ENCODE data around the gene PPAN. TPM values are rescaled to one million over a fixed set of nuclear protein-coding genes. Genes with fewer than 3 reads are reported as not detected.

PPAN gene
- total RNA-seq, 1 donor from 2014 or later: 46.2 TPM

DNA sequence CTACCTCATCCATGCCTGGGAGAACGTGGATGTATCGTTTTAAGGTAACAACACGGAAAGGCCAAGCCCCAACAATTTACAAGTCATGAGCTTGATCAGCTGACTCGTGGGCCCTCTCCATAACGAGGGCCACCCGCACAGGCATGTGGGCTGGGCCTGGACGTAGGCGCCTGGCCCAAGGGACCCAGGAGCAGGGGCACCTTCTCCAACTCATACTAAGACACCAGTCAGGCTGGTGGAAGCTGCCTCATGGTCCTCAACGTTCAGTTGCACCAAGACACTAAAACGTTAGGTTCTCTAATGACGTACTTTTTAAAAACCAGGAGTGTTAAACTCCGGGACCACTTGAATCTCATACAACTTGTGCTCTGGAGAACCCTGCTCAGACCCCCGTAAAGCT, 35.3 kb downstream of the PPAN start:
- no peak for DNase-seq (ENCODE audit: low read depth)

DNA sequence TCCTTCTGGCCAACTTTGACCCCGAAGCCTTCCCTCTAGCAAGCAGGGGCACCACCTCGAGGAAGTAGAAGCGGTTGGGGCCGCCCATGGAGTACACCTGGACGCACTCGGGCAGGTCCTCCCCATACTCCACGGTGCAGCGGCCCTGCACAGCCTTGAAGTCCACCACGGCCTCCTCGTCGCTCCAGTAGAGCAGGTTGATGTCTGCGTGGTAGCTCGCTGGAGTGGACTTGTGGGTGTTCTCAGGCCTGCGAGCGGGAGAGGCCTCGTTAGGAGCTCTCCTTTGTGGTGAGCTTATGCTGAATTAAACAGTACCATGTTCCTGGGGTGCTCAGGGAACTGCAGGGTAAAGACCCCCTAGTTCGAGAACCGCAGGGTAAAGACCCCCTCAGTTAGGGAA, 35.8 kb downstream of the PPAN start:
- DNase-seq (ENCODE audit: low read depth): no peak

DNA sequence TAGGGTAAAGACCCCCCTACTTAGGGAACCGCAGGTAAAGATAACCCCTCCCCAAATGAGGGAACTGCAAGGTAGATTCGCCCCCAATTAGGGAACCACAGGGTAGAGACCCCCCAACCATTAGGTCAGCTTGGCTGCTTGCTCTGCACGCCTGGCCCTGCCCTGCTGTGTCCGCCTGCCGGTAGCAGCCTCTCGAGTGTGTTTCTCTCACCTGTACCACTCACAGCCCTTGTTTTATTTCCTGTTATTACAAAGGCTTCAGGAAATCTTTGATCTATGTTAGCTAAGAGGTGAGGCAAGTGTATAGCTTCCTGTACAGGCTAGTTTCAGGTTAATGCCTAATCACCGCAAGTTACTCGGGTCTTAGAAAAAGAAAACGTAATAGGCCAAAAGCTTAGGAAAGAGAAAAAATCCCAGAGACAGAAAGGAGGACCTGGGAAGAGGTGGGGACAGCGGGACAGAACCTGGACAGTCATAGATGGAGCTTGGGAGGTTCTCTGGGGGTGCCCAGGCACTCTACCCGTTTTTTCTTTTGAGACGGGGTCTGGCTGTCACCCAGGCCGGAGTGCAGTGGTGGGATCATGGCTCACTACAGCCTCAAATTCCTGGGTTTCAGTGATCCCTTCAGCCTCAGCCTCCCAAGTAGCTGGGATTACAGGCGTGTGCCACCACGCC, 36.7 kb downstream of the PPAN start:
- no peak for DNase-seq (ENCODE audit: low read depth)

- DNase-seq (ENCODE audit: low read depth): no peak
Observed at GRCh38 chr19:10143681-10144080, 37.5 kb downstream of the PPAN start.

DNA sequence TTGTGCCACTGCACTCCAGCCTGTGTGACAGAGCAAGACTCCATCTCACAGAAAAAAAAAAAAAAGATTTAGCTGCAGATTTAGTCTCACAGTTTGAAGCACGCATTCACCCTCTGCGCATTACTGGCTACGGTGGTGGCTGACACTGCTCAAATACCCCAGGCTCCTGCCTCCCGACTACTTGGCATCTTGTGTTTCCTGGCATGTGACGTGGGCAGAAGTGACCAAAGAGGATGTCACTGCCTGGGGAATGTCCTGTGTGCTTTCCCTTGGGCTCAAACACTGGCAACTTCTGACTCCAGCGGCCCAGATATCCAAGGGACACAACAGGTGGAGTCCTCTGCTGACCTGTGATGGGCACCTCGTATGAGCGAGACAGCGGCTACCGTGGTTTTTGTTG, 38.2 kb downstream of the PPAN start:
- DNase-seq (ENCODE audit: low read depth): no peak

- no peak for DNase-seq (ENCODE audit: low read depth)
Observed at GRCh38 chr19:10145031-10145430, 38.9 kb downstream of the PPAN start.

GRCh38 chr19:10146142-10146541, 40.0 kb downstream of the PPAN start:
- DNase-seq (ENCODE audit: low read depth): no peak

- no peak for DNase-seq (ENCODE audit: low read depth)
Observed at GRCh38 chr19:10149427-10149826, 43.3 kb downstream of the PPAN start.

DNA sequence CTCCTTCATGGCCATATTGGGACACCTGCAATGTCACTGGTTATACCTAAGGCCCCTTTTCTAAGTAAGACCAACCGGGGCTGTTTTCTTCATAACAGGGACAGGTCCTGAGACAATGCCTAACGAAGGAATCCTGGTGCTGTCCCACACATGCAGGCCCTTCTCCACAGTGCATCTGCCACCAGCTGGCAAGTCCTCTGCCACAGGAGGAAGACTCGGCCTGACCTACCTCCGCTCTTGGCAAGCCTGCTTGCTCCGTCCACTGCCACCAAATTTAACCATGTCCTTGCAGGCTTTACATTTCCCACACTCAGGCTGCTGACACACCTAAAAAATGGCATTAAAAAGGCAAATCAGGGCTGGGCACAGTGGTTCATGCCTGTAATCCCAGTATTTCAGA, 45.4 kb downstream of the PPAN start:
- DNase-seq (ENCODE audit: low read depth): no peak

DNA sequence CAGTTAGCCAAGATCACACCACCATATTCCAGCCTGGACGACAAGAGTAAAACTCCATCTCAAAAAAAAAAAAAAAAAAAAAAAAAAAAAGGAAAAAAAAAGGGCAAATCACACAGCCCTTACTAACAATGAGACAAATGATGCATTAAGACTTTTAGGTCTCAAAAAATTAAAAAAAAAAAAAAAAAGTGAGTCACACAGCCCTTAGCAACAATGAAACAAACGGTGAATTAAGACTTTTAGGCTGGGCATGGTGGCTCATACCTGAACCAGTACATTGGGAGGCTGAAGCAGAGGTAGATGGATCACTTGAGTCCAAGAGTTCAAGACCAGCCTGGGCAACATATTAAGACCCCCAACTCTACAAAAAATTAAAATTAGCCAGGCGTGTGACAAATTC, 45.9 kb downstream of the PPAN start:
- no peak for DNase-seq (ENCODE audit: low read depth)

GRCh38 chr19:10155839-10156238, 49.7 kb downstream of the PPAN start:
- no peak for DNase-seq (ENCODE audit: low read depth)

- no peak for DNase-seq (ENCODE audit: low read depth)
Observed at GRCh38 chr19:10158071-10158470, 51.9 kb downstream of the PPAN start.

DNA sequence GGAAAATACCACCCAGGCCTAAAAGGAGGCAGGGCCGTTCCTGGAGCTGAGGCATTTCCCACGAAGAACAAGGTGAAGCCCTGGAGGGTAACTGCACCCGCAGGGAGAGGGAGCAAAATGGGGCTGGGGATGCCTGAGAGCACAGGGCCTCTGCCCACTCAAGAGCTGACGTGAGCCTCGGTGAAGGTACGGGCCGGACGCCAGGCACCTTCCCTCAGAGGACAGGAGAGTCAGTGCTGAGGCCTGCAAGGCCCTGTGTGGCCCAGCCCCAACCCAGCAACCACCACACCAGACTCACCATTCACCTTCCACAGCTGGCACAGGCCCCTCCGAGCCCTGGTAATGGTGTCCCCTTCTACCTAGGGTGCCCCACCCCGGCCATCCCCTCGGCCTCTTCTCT, 52.3 kb downstream of the PPAN start:
- DNase-seq (ENCODE audit: low read depth): no peak

- DNase-seq (ENCODE audit: low read depth): no peak
Observed at GRCh38 chr19:10159610-10160009, 53.4 kb downstream of the PPAN start.

Other genes with a start within 250 kb of the PPAN start
- gene OLFM2, start 169.8 kb upstream of the PPAN start, total RNA-seq: 0.87 and 4.9 TPM in 2 replicates
- not detected in 2 replicates for gene COL5A3, start 95.9 kb upstream of the PPAN start, total RNA-seq
- gene RDH8, start 92.9 kb upstream of the PPAN start, total RNA-seq: not detected in 2 replicates
- gene SHFL, start 20.0 kb upstream of the PPAN start, total RNA-seq: 22.1 and 24.1 TPM in 2 replicates
- under 0.01 and 0.35 TPM in 2 replicates for gene ANGPTL6, start 3.7 kb upstream of the PPAN start, total RNA-seq
- gene P2RY11, start 5.3 kb downstream of the PPAN start, total RNA-seq: 10.2 TPM in 1 of 2 replicates, not detected in the other
- gene EIF3G, start 13.5 kb downstream of the PPAN start, total RNA-seq: 309 and 416 TPM in 2 replicates
- gene DNMT1, start 88.6 kb downstream of the PPAN start, total RNA-seq: 37.4 and 38.0 TPM in 2 replicates
- 3.0 and 3.3 TPM in 2 replicates for gene S1PR2, start 125.0 kb downstream of the PPAN start, total RNA-seq
- 23.1 and 29.5 TPM in 2 replicates for gene MRPL4, start 145.9 kb downstream of the PPAN start, total RNA-seq
- gene ICAM1, start 164.8 kb downstream of the PPAN start, total RNA-seq: 38.4 and 130 TPM in 2 replicates
- gene ICAM4, start 180.6 kb downstream of the PPAN start, total RNA-seq: 0.35 and 0.69 TPM in 2 replicates
- gene ICAM5, start 183.6 kb downstream of the PPAN start, total RNA-seq: 0.40 and 1.6 TPM in 2 replicates
- gene ZGLP1, start 203.5 kb downstream of the PPAN start, total RNA-seq: 0.17 and 0.70 TPM in 2 replicates
- 22.2 and 47.1 TPM in 2 replicates for gene FDX2, start 209.7 kb downstream of the PPAN start, total RNA-seq
- 8.0 and 33.1 TPM in 2 replicates for gene RAVER1, start 227.2 kb downstream of the PPAN start, total RNA-seq
- gene ICAM3, start 233.3 kb downstream of the PPAN start, total RNA-seq: 2.8 and 7.6 TPM in 2 replicates

Data from renal cortical epithelial cell (primary cell).